Urinary bladder (tissue), 4 donors: ENCODE results near the gene PAX2. TPM values are rescaled to one million over a fixed set of nuclear protein-coding genes. Genes with fewer than 3 reads are reported as not detected.

ENCODE experiments used
- DNase-seq: peaks from one replicate; pipeline ENCODE4 v3.0.0-alpha.2; 2015; ENCODE audit errors: extremely low spot score
- H3K27ac ChIP-seq: one replicate; pipeline ENCODE4 v1.5.1; 2013; ENCODE audit warnings: low read depth, mild to moderate bottlenecking, moderate library complexity
- H3K36me3 ChIP-seq: one replicate; pipeline ENCODE4 v1.6.1; 2013; ENCODE audit warnings: mild to moderate bottlenecking, moderate library complexity; ENCODE audit not compliant: insufficient read depth
- H3K4me1 ChIP-seq: one replicate; pipeline ENCODE4 v1.6.1; 2013; ENCODE audit warnings: mild to moderate bottlenecking, moderate library complexity; ENCODE audit not compliant: insufficient read depth
- H3K4me3 ChIP-seq: one replicate; pipeline ENCODE4 v1.5.1; 2013; ENCODE audit warnings: low read depth, low read length
- WGBS: extraction: QIAGEN DNeasy Blood & Tissue Kit; methylation state at CpG from one replicate; pipeline ENCODE4 v1.1.7; 2013; 5-methylcytosine and 5-hydroxymethylcytosine counted together
- polyA plus RNA-seq: library from polyadenylated mRNA; stranded (reverse); fragments of 200-250 nt; gene quantifications from one replicate; pipeline ENCODE4 v1.2.3, GENCODE V29; 2013
- total RNA-seq: library from RNA; depleted of rRNA; stranded (reverse); fragments of >200 nt; gene quantifications from one replicate; pipeline ENCODE4 v1.2.3, GENCODE V29; 2014
- donor health status: healthy with polysubstance abuse.
- donor health status: healthy.

PAX2 gene
- total and polyA plus RNA-seq, 2 donors = not detected

DNA sequence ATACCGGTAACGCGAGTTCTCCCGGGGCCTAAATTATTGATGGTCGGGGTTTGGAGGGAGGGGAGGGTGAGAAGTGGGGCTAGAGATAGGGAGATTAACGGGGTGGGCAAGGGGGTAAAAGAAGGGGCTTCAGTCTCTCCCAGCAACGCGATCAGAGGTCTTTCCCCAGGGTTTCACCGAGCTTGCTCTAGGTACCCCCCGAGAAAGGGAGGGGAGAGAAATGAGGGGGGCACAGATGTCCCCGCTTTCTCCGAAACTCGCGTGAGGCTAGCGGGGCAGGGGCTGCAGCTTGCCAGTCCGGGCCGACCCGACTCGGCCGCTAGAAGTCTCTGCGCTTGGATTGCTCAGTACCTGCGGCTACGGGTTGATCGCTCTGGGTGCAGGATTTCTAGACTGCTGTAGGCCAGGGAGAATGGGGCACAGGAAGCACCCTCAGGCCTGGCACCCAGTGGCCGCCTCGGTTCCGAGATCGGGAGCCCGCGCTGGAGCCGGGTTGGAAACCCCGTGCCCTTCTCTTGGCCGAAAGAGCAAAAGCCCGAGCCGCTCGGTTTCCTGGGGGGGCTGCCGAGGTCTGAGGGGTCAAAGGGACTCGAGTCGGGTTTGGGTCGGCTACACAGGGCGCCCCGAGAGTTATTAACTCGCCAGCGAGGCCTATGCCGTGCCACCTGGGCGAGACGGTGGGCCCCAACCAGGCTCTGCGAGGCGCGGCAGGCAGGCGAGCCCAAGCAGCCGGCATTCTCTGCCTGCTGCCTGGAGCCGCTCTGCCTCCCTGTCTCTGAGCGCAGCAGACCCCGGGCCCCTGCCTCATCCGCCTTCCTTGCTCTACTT, 3.1 kb downstream of the PAX2 start:
- H3K36me3 ChIP-seq = no peaks in the 10 kb centered on the region
- DNase-seq = no peak
- 2% methylated on average over 56 of the region's 56 CpGs for WGBS
- H3K27ac ChIP-seq = no peak overlapping the region
- no peaks in the 10 kb centered on the region for H3K4me1 ChIP-seq
- no peak overlapping the region for H3K4me3 ChIP-seq

DNA sequence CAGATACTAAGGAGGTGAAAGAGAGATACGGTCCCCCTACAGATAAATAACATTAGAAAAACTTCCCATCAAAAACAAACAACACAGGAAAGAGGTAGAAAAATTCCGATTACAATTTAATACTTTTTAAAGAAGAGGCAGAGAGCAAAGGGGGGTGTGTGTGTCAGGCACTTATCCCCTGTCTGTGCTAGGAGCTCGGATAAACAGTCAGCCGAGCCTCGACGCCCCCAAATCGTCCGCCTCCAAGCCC, 3.6 kb downstream of the PAX2 start:
- no peak for DNase-seq
- no peak overlapping the region for H3K4me3 ChIP-seq
- H3K27ac ChIP-seq = no peak overlapping the region
- WGBS = 2% methylated on average over 8 of the region's 8 CpGs
- no peaks in the 10 kb centered on the region for H3K4me1 ChIP-seq
- H3K36me3 ChIP-seq = no peaks in the 10 kb centered on the region

DNA sequence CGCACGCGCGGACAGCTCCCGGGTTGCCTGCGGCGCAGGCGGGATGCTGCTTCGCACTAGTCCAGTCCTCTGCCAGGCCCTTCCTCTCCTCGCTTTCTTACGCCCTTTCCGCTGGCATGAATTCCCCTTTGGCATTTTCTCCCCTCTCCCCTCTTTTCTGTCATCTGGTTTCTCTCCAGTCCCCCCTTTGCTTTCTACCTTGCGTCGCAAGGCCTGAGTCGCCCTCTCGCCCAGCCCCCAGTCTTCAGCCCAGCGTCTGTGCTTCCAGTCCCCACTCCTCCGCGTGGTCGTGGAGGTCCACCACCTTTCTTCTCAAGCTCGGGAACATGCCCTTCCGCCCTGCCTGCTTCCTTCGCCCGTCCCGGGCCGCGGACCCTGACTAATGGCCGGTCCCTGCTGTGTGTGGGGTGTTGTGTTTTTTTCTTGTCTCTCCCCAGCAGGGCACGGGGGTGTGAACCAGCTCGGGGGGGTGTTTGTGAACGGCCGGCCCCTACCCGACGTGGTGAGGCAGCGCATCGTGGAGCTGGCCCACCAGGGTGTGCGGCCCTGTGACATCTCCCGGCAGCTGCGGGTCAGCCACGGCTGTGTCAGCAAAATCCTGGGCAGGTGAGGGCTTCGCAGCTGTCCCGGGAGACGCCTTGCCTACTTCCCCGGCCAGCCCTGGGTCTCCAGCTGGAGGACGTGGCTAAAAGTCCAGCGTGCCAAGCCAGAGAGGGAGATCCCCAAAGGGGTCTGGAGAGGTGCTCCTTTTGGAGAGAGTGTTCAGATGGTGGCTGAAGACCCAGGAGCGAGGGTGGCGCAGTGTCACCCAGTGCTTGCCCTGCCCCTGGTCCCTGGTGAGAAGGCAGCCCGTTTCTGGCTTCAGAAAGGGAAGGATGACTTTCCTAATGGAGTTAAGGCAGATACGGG, 4.2 kb downstream of the PAX2 start:
- no peak overlapping the region for H3K27ac ChIP-seq
- WGBS = 7% methylated on average over 50 of the region's 50 CpGs
- DNase-seq = no peak
- H3K4me1 ChIP-seq = no peaks in the 10 kb centered on the region
- no peak overlapping the region for H3K4me3 ChIP-seq
- H3K36me3 ChIP-seq = no peaks in the 10 kb centered on the region

DNA sequence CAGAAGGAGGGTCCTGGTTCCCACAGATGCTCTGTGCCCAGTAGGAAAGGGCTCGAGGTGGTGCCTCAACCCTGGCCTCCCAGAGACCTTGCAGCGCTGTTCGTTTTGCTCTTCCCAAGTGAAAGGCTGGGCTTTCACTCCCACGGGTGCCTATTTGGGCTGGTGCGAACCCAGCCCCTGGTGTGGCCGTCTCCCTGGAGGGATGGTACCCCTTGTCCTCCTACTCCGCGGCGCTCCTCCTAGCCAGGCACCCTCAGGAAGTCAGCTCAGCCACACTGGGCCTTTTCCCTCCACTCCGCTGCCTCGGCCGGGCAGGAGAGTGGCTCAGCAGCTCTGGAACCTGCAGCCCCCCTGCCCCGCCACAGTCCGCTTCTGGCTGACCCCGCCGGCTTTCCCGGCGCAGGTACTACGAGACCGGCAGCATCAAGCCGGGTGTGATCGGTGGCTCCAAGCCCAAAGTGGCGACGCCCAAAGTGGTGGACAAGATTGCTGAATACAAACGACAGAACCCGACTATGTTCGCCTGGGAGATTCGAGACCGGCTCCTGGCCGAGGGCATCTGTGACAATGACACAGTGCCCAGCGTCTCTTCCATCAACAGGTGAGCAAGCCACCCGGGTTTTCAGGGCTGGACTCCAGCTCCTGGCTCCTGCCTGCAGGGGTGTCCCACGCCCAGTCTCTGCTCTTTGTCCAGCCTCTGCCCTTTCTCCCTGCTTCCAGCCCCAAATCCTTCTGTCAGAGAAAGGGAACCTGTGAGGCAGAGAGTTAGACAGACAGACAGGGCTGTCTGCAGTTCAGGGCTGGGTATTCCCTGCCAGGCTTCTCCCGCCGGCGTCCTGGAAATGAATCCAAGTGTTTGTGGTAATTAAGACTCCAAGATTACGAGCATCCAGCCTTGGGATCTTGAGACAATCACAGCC, 5.2 kb downstream of the PAX2 start:
- H3K4me3 ChIP-seq = no peak overlapping the region
- H3K27ac ChIP-seq = no peak overlapping the region
- 13% methylated on average over 37 of the region's 37 CpGs for WGBS
- no peaks in the 10 kb centered on the region for H3K4me1 ChIP-seq
- no peaks in the 10 kb centered on the region for H3K36me3 ChIP-seq
- DNase-seq = no peak

DNA sequence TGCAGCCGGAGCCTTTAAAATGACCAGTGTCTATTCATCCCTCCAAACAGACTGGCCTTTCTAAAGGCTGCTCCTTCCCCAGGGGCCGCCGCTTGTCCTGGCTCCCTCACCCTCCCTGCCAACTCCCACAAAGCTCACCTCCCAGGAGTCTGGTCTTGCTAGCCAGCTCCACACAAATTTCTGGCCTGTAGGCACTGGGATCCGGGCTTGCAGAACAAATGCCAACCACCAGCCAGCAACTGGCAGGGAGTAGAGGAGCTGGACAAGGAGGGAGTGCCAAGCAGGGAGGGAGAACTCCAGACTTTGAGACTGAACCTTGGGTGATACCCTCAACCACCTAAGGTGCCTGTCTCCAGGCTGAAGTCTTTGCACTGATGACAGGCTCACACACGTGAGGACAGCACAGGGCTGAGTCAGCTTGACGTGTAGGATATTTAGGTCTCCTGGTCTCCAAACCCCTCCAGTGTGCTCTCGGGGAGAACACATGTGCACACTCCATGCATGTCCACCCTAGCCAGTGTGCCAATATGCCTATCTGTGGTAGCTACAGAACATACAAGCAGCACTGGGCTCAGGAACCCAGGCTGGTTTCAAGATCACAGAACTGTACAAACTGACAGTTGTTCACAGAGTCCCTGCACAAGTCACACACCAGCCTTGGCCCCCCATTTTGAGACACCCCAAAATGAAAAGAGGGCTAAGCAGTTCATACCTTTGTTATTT, 6.0 kb downstream of the PAX2 start:
- no peaks in the 10 kb centered on the region for H3K36me3 ChIP-seq
- no peaks in the 10 kb centered on the region for H3K4me1 ChIP-seq
- H3K27ac ChIP-seq = no peak overlapping the region
- no peak overlapping the region for H3K4me3 ChIP-seq
- DNase-seq = no peak
- WGBS = 39% methylated on average over 7 of the region's 7 CpGs

DNA sequence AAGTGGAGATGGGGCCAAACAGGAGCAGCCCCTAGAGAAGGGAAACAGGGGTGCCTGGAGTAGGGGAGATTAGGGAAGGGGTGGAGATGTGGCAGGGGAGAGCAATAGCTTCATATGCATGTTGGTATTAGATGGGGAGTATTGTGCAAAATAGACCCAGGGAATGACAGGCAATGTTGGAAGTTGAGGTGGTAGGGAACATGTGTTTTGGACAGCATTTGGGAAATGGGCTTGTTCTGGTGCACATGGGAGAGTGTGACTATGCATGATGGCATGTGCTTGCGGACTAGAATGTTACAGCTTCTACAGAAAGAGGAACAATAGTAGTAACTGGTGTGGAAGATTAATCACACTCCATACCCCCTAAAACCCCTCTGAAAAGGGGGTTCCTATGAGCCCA, 10.4 kb downstream of the PAX2 start:
- Histone ChIP-seq H3K4me3 (no peak overlapping the region), H3K36me3 (no peaks in the 10 kb centered on the region), H3K27ac (no peak overlapping the region), H3K4me1 (no peaks in the 10 kb centered on the region)
- WGBS = 91% methylated on average over 1 of the region's 1 CpG
- no peak for DNase-seq

DNA sequence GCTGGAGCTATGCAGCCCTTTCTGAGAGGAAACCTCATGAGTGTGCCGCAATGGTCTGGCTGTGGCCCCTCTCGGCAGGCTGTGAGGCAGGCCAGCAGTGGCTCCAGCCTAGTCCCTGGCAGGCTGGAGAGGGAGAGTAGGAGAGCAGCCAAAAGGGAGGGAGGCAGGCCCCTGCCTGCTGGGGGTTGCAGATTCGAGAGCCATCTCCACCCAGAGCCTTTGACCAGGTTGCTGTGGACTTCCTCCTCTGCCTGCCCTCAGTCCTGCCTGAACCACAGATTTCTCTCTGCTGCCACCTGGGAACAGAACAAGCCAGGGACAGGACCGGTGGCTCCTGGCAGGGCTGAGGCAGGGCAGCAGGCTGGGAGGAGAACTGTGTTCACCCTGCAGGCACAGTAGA, 13.9 kb downstream of the PAX2 start:
- no peak for DNase-seq
- Histone ChIP-seq H3K4me3 (no peak overlapping the region), H3K4me1 (no peaks in the 10 kb centered on the region), H3K27ac (no peak overlapping the region), H3K36me3 (no peaks in the 10 kb centered on the region)
- WGBS = 46% methylated on average over 4 of the region's 4 CpGs

DNA sequence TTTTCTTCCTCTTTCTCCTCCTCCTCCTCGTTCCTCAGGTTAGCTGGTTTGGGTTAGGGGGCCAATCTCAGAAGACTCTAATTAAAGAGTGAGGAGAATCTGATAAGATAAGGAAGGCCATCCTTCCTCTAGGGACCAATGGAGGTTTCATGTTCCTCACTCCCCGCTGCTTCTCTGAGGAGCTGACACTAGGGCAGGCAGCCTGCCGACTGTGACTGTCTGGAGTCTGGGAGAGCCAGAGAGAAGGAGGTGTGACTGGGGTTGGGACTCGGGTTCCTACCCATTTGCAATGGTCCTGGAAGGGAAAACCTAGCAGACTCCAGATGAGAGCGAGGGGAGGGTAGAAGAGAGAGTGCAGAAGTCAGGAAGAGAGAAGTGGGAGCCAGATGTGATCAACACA, 15.3 kb downstream of the PAX2 start:
- H3K27ac ChIP-seq = no peak overlapping the region
- no peak for DNase-seq
- H3K36me3 ChIP-seq = no peaks in the 10 kb centered on the region
- no peaks in the 10 kb centered on the region for H3K4me1 ChIP-seq
- 27% methylated on average over 5 of the region's 5 CpGs for WGBS
- H3K4me3 ChIP-seq = no peak overlapping the region

DNA sequence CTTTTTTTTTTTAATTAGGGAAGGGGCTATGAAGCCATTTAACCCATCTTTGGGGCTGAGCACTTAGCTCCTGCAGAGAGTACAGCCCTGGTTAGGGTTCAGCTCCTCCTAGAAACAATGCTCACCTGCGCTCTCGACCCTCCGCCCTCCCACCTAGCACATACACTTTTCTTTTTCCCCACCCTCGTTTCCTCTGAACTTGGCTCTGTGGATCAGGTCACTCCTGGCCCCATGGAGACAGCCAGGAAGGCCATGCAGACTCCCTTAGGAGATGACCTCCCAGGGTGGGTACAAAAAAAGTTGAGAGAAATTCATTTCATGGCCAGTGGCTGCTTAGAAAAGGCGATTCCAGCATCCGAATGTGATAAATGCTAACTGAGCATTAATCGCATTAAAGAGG, 15.8 kb downstream of the PAX2 start:
- no peak overlapping the region for H3K4me3 ChIP-seq
- 75% methylated on average over 7 of the region's 7 CpGs for WGBS
- no peaks in the 10 kb centered on the region for H3K36me3 ChIP-seq
- no peak for DNase-seq
- no peak overlapping the region for H3K27ac ChIP-seq
- H3K4me1 ChIP-seq = no peaks in the 10 kb centered on the region

DNA sequence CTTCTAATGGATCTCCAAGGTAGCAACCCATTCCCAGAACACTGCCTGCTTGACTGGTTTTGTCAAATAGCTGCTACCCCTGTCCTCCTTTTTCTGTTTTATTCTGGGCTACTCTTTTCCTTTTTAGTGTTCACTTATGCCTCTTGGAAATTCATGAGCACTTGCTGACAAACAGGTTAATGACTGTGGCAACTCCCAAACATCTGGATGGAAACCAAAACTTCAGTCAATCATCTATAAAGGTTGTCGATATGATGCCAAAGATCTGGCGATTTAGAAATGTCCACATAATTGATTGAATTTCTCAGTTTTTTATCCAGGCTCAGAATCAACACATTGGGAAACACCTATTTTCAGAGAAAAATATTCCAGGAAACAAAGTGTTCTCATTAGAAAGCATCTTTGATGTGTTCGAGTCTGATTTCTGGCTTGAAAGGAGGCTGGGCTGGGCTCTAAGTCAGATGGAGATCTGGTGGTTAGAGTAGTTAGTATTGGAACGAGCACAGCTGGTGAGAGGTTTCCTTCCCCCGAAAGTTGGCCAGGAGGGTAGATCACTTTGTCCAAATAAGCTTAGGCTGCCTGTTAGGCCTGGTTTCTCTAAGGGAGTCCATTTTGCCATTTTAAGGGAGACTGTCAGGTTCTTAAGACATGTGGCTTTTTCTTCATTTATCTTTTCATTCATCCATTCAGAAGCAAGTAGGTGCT, 17.8 kb downstream of the PAX2 start:
- Histone ChIP-seq H3K27ac (no peak overlapping the region), H3K4me3 (no peak overlapping the region), H3K36me3 (no peaks in the 10 kb centered on the region), H3K4me1 (no peaks in the 10 kb centered on the region)
- WGBS = 68% methylated on average over 5 of the region's 5 CpGs
- DNase-seq = no peak

DNA sequence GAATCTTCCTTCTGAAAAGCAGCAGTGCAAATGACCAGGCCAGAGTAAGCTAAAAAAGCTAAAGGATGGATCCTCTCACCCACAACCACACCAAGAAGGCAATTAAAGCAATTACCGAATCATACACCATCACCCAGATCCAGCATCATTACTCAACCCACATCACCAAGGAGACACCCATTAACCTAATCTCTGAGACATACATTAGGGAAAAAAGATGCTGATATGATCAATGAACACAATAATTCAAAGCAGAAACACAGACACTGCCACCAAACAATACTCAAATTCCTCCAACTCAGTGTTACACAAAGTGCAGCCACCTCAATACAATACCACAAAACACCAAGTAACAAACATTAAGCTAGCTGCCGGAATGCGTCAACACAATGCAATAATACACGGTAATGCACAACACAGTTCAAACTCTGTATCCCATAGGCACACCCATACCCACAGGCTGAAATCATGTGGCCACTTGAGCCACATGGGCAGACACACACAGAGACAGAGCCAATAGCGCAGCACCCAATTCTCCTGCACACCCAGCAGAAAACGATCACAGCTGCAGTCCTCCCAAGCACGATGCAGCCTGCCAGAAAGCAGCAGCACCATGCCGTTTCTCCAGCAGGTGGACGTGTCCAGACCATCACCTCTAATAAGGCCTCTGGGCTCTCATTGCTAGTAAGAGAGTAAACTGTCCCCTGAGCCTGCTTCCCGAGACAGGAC, 21.5 kb downstream of the PAX2 start:
- no peak for DNase-seq
- H3K36me3 ChIP-seq = no peaks in the 10 kb centered on the region
- WGBS = 51% methylated on average over 10 of the region's 10 CpGs
- no peak overlapping the region for H3K27ac ChIP-seq
- no peak overlapping the region for H3K4me3 ChIP-seq
- no peaks in the 10 kb centered on the region for H3K4me1 ChIP-seq

DNA sequence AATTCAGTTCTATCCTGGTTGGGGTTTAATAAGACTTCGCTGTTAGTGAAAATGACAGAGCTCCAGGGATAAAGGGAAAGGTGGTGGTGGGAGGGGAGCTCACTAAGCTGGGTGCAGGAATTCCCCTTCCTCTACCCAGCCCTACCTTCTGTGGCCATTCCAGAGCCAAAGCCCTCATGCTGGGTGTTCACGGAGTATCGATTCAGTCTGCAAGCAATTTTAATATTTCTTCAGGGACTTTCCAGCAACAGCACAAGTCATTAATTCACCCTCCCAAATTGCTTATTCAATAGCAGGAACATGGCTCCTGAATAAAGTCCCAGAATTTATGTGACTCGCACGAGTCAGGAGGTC, 22.0 kb downstream of the PAX2 start:
- DNase-seq = no peak
- H3K27ac ChIP-seq = no peak overlapping the region
- no peaks in the 10 kb centered on the region for H3K36me3 ChIP-seq
- H3K4me3 ChIP-seq = no peak overlapping the region
- H3K4me1 ChIP-seq = no peaks in the 10 kb centered on the region
- WGBS = 77% methylated on average over 5 of the region's 5 CpGs
